ENCODE results near the gene EEFSEC. TPM values are rescaled to one million over a fixed set of nuclear protein-coding genes. Genes with fewer than 3 reads are reported as not detected.

The EEFSEC gene
- total RNA-seq, 1 donor from 2014 or later = 18.7 TPM

GRCh38 chr3:128320551-128321340 lies 167.5 kb downstream of the EEFSEC start:
- intact Hi-C loops (cut with micrococcal nuclease) = no loop called here
- Mint-ChIP-seq H3K9me3 (no peaks in the 10 kb centered on the region), H3K27ac (peak overlapping the region; percentile 23), H3K4me1 (ENCODE audit: low read depth) (peaks cover 11% of the 10 kb centered on the region), H3K27me3 (ENCODE audit: insufficient read depth) (no peaks in the 10 kb centered on the region), H3K4me3 (no peak overlapping the region), H3K36me3 (ENCODE audit: low read depth) (peaks cover 4% of the 10 kb centered on the region)
- no peak for DNase-seq (ENCODE audit: low spot score)

- DNase-seq (ENCODE audit: low spot score) = no peak
- Mint-ChIP-seq H3K27me3 (ENCODE audit: insufficient read depth) (no peaks in the 10 kb centered on the region), H3K9me3 (no peaks in the 10 kb centered on the region), H3K4me3 (no peak overlapping the region), H3K4me1 (ENCODE audit: low read depth) (peaks cover 12% of the 10 kb centered on the region), H3K27ac (no peak overlapping the region), H3K36me3 (ENCODE audit: low read depth) (peaks cover 2% of the 10 kb centered on the region)
- intact Hi-C loops (cut with micrococcal nuclease) = no loop called here
These were observed 168.1 kb downstream of the EEFSEC start for GRCh38 chr3:128321418-128321817.

- H3K27ac Mint-ChIP-seq = no peak overlapping the region
- H3K27me3 Mint-ChIP-seq (ENCODE audit: insufficient read depth) = no peaks in the 10 kb centered on the region
- intact Hi-C loops (cut with micrococcal nuclease) = loop anchor here (1.0 kb wide), 1 partner anchor 227 kb away; no protein-coding TSS in a partner anchor
- H3K4me3 Mint-ChIP-seq = no peak overlapping the region
- peaks cover 2% of the 10 kb centered on the region for H3K36me3 Mint-ChIP-seq (ENCODE audit: low read depth)
- no peaks in the 10 kb centered on the region for H3K9me3 Mint-ChIP-seq
- H3K4me1 Mint-ChIP-seq (ENCODE audit: low read depth) = peaks cover 17% of the 10 kb centered on the region
- peak; percentile 31 for DNase-seq (ENCODE audit: low spot score)
These were observed 169.0 kb downstream of the EEFSEC start for GRCh38 chr3:128322030-128323022.

- intact Hi-C loops (cut with micrococcal nuclease) = no loop called here
- H3K9me3 Mint-ChIP-seq = no peaks in the 10 kb centered on the region
These were observed 170.2 kb downstream of the EEFSEC start for GRCh38 chr3:128323206-128324081.

DNA sequence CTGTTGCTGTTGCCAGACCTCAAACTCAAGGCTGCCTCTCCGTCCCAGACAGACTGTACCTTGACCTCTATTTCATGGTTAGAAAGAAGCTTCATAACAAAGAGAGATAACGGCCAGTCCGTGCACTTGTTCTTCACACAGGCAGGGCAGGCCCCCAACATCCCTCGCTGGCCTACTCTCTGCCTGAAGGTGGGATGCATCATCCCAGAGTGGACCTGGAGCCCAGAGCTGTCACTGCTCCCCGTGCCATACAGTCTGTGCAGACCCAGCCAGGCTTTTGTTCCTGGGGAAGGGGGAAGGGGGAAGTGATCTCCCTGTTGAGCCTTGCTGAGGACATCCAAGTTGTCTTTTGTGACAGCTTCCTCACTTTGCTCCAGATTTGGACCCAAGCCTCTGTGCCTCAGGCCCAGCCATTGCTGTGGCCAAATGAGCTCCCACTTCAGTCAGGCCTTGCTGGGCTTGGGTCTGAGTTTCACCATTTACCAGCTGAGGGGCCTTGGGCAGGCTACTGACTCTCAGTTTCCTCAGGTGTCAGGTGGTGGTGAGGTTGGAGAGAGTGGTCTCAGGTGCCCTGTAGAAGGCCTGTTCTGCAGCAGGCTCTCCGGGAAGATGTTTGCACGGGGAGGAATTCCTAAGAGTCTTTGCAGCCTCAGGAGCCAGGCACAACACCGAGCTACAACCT lies 171.8 kb downstream of the EEFSEC start:
- no peaks in the 10 kb centered on the region for H3K36me3 Mint-ChIP-seq (ENCODE audit: low read depth)
- H3K9me3 Mint-ChIP-seq = no peaks in the 10 kb centered on the region
- DNase-seq (ENCODE audit: low spot score) = no peak
- H3K4me3 Mint-ChIP-seq = no peak overlapping the region
- H3K4me1 Mint-ChIP-seq (ENCODE audit: low read depth) = peaks cover 19% of the 10 kb centered on the region
- intact Hi-C loops (cut with micrococcal nuclease) = no loop called here
- no peaks in the 10 kb centered on the region for H3K27me3 Mint-ChIP-seq (ENCODE audit: insufficient read depth)
- no peak overlapping the region for H3K27ac Mint-ChIP-seq

More at GRCh38 chr3:128323206-128324081, 170.2 kb downstream of the EEFSEC start:
- DNase-seq (ENCODE audit: low spot score) = no peak
- H3K4me3 Mint-ChIP-seq = no peak overlapping the region
- peaks cover 2% of the 10 kb centered on the region for H3K36me3 Mint-ChIP-seq (ENCODE audit: low read depth)
- H3K27me3 Mint-ChIP-seq (ENCODE audit: insufficient read depth) = no peaks in the 10 kb centered on the region
- peaks cover 19% of the 10 kb centered on the region for H3K4me1 Mint-ChIP-seq (ENCODE audit: low read depth)
- H3K27ac Mint-ChIP-seq = no peak overlapping the region

GRCh38 chr3:128326051-128326823 lies 173.0 kb downstream of the EEFSEC start:
- intact Hi-C loops (cut with micrococcal nuclease) = no loop called here
- Mint-ChIP-seq H3K27ac (peak overlapping the region; percentile 41), H3K4me1 (ENCODE audit: low read depth) (peaks cover 19% of the 10 kb centered on the region), H3K27me3 (ENCODE audit: insufficient read depth) (no peaks in the 10 kb centered on the region), H3K36me3 (ENCODE audit: low read depth) (no peaks in the 10 kb centered on the region), H3K4me3 (no peak overlapping the region), H3K9me3 (no peaks in the 10 kb centered on the region)
- DNase-seq (ENCODE audit: low spot score) = no peak

DNA sequence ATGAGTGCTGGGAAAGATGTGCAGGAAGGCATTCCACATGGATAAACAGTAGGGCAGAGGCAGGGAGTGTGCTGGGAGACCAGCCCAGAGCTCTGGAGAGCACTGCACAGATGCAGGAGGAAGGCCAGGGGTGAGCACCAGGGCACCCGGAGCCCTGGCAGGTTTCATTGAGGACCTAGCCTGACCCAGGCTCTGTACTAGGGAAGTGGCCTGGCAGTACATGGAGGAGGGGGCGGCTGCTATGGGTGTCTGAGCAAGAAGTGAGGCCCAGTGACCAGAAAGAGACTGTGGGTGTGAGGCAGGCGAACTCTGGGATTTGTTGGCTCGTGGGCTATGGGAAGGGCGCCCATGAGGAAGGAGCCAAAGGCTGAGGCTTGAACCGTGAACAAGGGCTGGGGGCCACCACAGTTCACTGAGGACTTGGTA lies 174.3 kb downstream of the EEFSEC start:
- Mint-ChIP-seq H3K4me3 (no peak overlapping the region), H3K9me3 (no peaks in the 10 kb centered on the region), H3K27ac (no peak overlapping the region), H3K27me3 (ENCODE audit: insufficient read depth) (no peaks in the 10 kb centered on the region), H3K4me1 (ENCODE audit: low read depth) (peaks cover 19% of the 10 kb centered on the region), H3K36me3 (ENCODE audit: low read depth) (no peaks in the 10 kb centered on the region)
- intact Hi-C loops (cut with micrococcal nuclease) = no loop called here
- no peak for DNase-seq (ENCODE audit: low spot score)

DNA sequence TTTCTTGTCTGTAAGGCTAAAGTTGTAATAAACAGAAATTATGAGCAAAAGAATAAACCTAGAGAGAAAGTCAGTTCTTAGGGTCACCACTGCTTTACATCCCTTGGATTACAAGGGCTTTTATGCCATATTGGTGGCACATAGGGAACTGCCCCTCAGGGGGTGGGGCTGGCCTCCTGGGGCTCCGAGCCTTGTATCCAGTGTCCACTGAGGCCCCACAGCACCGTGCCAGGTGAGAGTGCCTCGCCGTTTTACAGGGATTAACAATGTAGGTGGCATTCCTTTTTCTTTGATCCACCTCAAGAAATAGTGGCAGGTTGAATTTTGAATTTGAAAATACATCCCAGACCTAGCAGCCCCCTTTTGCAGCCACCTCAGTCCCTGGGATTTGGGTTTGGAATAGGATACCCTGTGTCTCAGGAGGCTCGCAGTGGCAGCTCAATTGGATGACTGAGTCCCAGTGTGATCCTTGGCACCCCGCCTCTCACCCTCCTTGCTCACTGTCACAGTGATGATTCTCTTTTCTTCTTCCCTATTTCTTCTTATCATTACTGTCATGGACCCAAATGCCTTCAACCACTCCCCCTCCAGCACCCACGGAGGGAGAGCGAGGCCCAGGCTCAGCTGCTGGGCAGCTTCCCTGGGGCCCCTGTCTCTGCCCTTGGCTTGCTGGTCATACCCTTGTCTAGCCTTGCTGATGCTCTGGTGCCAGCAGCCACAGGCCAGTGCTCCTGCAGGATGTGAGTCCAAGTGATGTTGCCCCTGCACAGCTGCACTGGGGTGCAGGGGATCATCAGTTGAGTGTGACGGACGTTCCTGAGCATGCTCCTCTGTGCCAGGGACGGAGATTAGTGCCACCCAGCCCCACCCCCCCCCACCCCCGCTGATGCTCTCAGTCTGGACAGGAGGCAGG lies 175.5 kb downstream of the EEFSEC start:
- no peaks in the 10 kb centered on the region for H3K27me3 Mint-ChIP-seq (ENCODE audit: insufficient read depth)
- H3K9me3 Mint-ChIP-seq = no peaks in the 10 kb centered on the region
- DNase-seq (ENCODE audit: low spot score) = no peak
- intact Hi-C loops (cut with micrococcal nuclease) = no loop called here
- no peak overlapping the region for H3K4me3 Mint-ChIP-seq
- H3K4me1 Mint-ChIP-seq (ENCODE audit: low read depth) = peaks cover 19% of the 10 kb centered on the region
- H3K36me3 Mint-ChIP-seq (ENCODE audit: low read depth) = no peaks in the 10 kb centered on the region
- H3K27ac Mint-ChIP-seq = no peak overlapping the region

DNA sequence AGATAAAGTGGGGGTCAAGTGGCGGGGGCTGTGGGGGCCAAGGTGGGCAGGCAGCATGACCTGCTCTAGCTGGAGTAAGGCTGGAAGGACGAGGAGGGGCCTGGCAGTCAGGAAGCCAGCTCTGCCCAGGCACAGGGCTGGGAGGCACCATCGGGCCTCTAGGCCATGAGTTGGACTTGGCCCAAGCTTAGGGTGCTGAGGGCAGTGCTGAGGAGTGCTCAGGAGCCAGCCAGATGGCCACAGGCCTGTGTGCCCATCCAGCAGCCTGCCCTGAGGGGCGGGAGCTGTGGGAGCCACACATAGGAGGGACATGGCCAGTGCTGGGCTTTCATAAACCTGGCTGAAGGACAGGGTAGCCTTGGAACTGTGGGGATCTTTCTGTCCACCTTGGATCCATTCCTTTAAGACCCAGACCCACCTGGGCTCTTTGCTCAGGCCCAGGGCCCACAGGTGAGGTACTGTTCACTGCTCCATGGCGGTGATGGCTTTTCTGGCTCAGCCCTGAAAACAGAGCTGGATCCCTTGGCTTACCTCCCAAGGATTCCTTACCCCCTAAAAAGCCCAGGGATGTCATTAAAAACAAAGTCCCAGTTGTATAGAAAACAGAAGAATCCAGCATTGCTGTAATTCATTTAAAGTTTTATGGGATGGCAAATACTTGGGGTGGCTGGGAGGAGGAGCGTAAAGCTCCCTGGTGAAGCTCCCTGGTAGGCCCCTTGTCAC lies 176.4 kb downstream of the EEFSEC start:
- H3K27ac Mint-ChIP-seq = no peak overlapping the region
- no peaks in the 10 kb centered on the region for H3K27me3 Mint-ChIP-seq (ENCODE audit: insufficient read depth)
- H3K4me1 Mint-ChIP-seq (ENCODE audit: low read depth) = peaks cover 19% of the 10 kb centered on the region
- H3K4me3 Mint-ChIP-seq = no peak overlapping the region
- no peak for DNase-seq (ENCODE audit: low spot score)
- H3K36me3 Mint-ChIP-seq (ENCODE audit: low read depth) = no peaks in the 10 kb centered on the region
- H3K9me3 Mint-ChIP-seq = no peaks in the 10 kb centered on the region
- intact Hi-C loops (cut with micrococcal nuclease) = no loop called here

DNA sequence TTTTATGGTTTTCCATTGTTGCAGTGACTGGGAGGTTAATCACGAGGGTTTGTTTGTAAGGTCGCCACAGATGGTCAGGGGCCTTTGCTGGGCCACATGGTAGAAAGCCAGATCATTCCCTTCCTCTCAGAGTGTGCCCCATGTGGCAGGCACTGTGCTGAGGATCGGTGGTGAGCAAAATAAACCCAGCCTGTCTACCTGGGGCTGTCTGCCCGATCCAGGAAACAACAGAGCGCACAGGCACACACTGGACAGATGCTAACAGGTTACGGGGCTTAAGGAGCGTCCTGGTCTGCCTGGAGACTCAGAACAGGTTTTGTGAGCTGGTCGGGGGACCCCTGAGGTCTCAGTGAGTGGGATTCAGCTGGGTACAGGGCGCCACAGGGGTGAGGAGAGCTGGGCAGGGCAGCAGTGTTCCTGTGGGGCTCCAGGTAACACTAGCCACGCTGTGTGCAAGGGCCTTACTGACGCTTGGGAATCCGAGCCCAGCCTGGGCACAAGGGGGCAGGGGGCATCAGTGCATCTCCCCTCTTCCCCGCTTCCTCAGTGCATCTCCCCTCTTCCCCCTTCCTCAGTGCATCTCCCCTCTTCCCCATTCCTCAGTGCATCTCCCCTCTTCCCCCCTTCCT lies 177.0 kb downstream of the EEFSEC start:
- intact Hi-C loops (cut with micrococcal nuclease) = no loop called here
- H3K9me3 Mint-ChIP-seq = no peaks in the 10 kb centered on the region
- H3K4me1 Mint-ChIP-seq (ENCODE audit: low read depth) = peaks cover 19% of the 10 kb centered on the region
- H3K27me3 Mint-ChIP-seq (ENCODE audit: insufficient read depth) = no peaks in the 10 kb centered on the region
- no peak overlapping the region for H3K27ac Mint-ChIP-seq
- DNase-seq (ENCODE audit: low spot score) = no peak
- H3K4me3 Mint-ChIP-seq = no peak overlapping the region
- H3K36me3 Mint-ChIP-seq (ENCODE audit: low read depth) = no peaks in the 10 kb centered on the region

All from activated T-helper 1 cell treated with anti-CD3 and anti-CD28 coated beads, Interleukin-12 subunit alpha, Interleukin-12 subunit beta, Interleukin-2, Interleukin-4 antibody, amounts not matched to agents 30 ng/mL and 10 ng/mL and 1 ng/mL, durations not matched to agents 14 hours and 24 hours and 36 hours (primary cell).